H9 (cell line): ENCODE measurements around the gene ABHD13. TPM values are rescaled to one million over a fixed set of nuclear protein-coding genes. Genes with fewer than 3 reads are reported as not detected.

ENCODE experiments used
- DNase-seq: peaks from one replicate; pipeline ENCODE4 v3.0.0-alpha.2; 2017
- H2AFZ ChIP-seq: one replicate; pipeline ENCODE4 v1.6.1; 2013; ENCODE audit warnings: mild to moderate bottlenecking, low read length, control low read depth, moderate library complexity
- H2AK5ac ChIP-seq: 2 replicates; pipeline ENCODE4 v1.6.1; 2013; ENCODE audit warnings: low read length, control low read depth, mixed read lengths; ENCODE audit not compliant: insufficient read length
- H2BK120ac ChIP-seq: one replicate; pipeline ENCODE4 v1.6.1; 2013; ENCODE audit warnings: low read depth, mild to moderate bottlenecking, low read length, control low read depth, inconsistent platforms; ENCODE audit not compliant: poor library complexity, severe bottlenecking
- H2BK12ac ChIP-seq: 2 replicates; pipeline ENCODE4 v1.6.1; 2013; ENCODE audit warnings: low read length, control low read depth, mixed read lengths, low read depth; ENCODE audit not compliant: insufficient read length
- H2BK15ac ChIP-seq: 2 replicates; pipeline ENCODE4 v1.6.1; 2013; ENCODE audit warnings: low read depth, low read length, control low read depth
- H2BK20ac ChIP-seq: one replicate; pipeline ENCODE4 v1.6.1; 2013; ENCODE audit warnings: low read depth, mild to moderate bottlenecking, low read length, control low read depth, inconsistent platforms; ENCODE audit not compliant: poor library complexity, severe bottlenecking
- H2BK5ac ChIP-seq: 2 replicates; pipeline ENCODE4 v1.6.1; 2013; ENCODE audit warnings: low read length, control low read depth, mixed read lengths; ENCODE audit not compliant: insufficient read length
- H3K14ac ChIP-seq: 2 replicates; pipeline ENCODE4 v1.6.1; 2013; ENCODE audit warnings: low read length, control low read depth; ENCODE audit not compliant: insufficient read depth
- H3K18ac ChIP-seq: 2 replicates; pipeline ENCODE4 v1.6.1; 2013; ENCODE audit warnings: low read depth, mild to moderate bottlenecking, mixed read lengths, low read length, control low read depth; ENCODE audit not compliant: insufficient read length
- H3K23ac ChIP-seq: 2 replicates; pipeline ENCODE4 v1.6.1; 2013; ENCODE audit warnings: low read length, control low read depth, mixed read lengths, low read depth; ENCODE audit not compliant: insufficient read length
- H3K23me2 ChIP-seq: 2 replicates; pipeline ENCODE4 v1.6.1; 2013; ENCODE audit warnings: low read depth, mild to moderate bottlenecking, mixed read lengths, low read length, control low read depth; ENCODE audit not compliant: insufficient read length, poor library complexity, severe bottlenecking
- H3K27ac ChIP-seq: 2 replicates; pipeline ENCODE4 v1.5.1; 2013; ENCODE audit warnings: low read length, control low read depth, mixed read lengths, low read depth; ENCODE audit not compliant: insufficient read length
- H3K27me3 ChIP-seq: 2 replicates; pipeline ENCODE4 v1.6.1; 2013; ENCODE audit warnings: low read length, control low read depth, inconsistent platforms; ENCODE audit not compliant: insufficient read depth
- H3K4ac ChIP-seq: 2 replicates; pipeline ENCODE4 v1.6.1; 2013; ENCODE audit warnings: low read depth, mild to moderate bottlenecking, control low read depth, inconsistent platforms, low read length, moderate library complexity
- H3K4me1 ChIP-seq: 2 replicates; pipeline ENCODE4 v1.6.1; 2013; ENCODE audit warnings: low read length, control low read depth, inconsistent platforms; ENCODE audit not compliant: insufficient read depth
- H3K4me2 ChIP-seq: 2 replicates; pipeline ENCODE4 v1.6.1; 2013; ENCODE audit warnings: low read length, control low read depth, mixed read lengths; ENCODE audit not compliant: insufficient read length, insufficient read depth
- H3K56ac ChIP-seq: 2 replicates; pipeline ENCODE4 v1.6.1; 2013; ENCODE audit warnings: low read depth, mild to moderate bottlenecking, mixed read lengths, low read length, control low read depth; ENCODE audit not compliant: insufficient read length
- H3K79me1 ChIP-seq: 2 replicates; pipeline ENCODE4 v1.6.1; 2013; ENCODE audit warnings: low read depth, mild to moderate bottlenecking, moderate library complexity, low read length, control low read depth, inconsistent platforms; ENCODE audit not compliant: insufficient read depth, poor library complexity, severe bottlenecking
- H3K79me2 ChIP-seq: 2 replicates; pipeline ENCODE4 v1.6.1; 2013; ENCODE audit warnings: low read length, control low read depth, inconsistent platforms; ENCODE audit not compliant: insufficient read depth
- H3K9ac ChIP-seq: 2 replicates; pipeline ENCODE4 v1.6.1; 2013; ENCODE audit warnings: low read length, control low read depth, mixed read lengths; ENCODE audit not compliant: insufficient read length; ENCODE audit errors: extremely low read depth
- H3K9me3 ChIP-seq: one replicate; pipeline ENCODE4 v1.6.1; 2013; ENCODE audit warnings: low read depth, low read length, inconsistent platforms; ENCODE audit not compliant: control insufficient read depth
- H3T11ph ChIP-seq: one replicate; pipeline ENCODE4 v1.6.1; 2013; ENCODE audit warnings: mild to moderate bottlenecking, low read length, control low read depth, inconsistent platforms
- H4K20me1 ChIP-seq: one replicate; pipeline ENCODE4 v1.6.1; 2013; ENCODE audit not compliant: control insufficient read depth, insufficient read length, insufficient read depth
- H4K5ac ChIP-seq: 2 replicates; pipeline ENCODE4 v1.6.1; 2013; ENCODE audit warnings: low read depth, mild to moderate bottlenecking, mixed read lengths, low read length, control low read depth; ENCODE audit not compliant: insufficient read length
- H4K8ac ChIP-seq: replicated peaks from 2 replicates; pipeline ENCODE4 v1.6.1; 2013; ENCODE audit warnings: low read length, control low read depth, mixed read lengths, low read depth; ENCODE audit not compliant: insufficient read length
- H4K91ac ChIP-seq: 2 replicates; pipeline ENCODE4 v1.6.1; 2013; ENCODE audit warnings: low read depth, mild to moderate bottlenecking, moderate library complexity, mixed read lengths, low read length, control low read depth; ENCODE audit not compliant: insufficient read length
- H3K27ac Mint-ChIP-seq, 3 experiments: 2 replicates in 2 of 3; 3 replicates in 1 of 3; pipeline ENCODE4 v1.8.0; 2020 to 2021; ENCODE audit warnings: mixed read lengths in 3 of 3, mild to moderate bottlenecking in 1 of 3, moderate library complexity in 1 of 3
- H3K27me3 Mint-ChIP-seq: 2 replicates; pipeline ENCODE4 v1.8.0; 2021; ENCODE audit warnings: low read depth, mild to moderate bottlenecking, moderate library complexity, mixed read lengths
- H3K36me3 Mint-ChIP-seq, 3 experiments: 2 replicates in 2 of 3; 3 replicates in 1 of 3; pipeline ENCODE4 v1.8.0; 2020 to 2021; ENCODE audit warnings: low read depth in 3 of 3, mixed read lengths in 3 of 3; ENCODE audit not compliant: insufficient read depth in 1 of 3
- H3K4me1 Mint-ChIP-seq, 2 experiments: 2 replicates each; pipeline ENCODE4 v1.8.0; 2020; ENCODE audit warnings: mixed read lengths in 2 of 2
- H3K4me3 Mint-ChIP-seq, 2 experiments: 2 replicates in 1 of 2; 3 replicates in 1 of 2; pipeline ENCODE4 v1.8.0; 2020 to 2021; ENCODE audit warnings: mild to moderate bottlenecking in 2 of 2, mixed read lengths in 2 of 2, moderate library complexity in 1 of 2
- H3K9me3 Mint-ChIP-seq, 2 experiments: 2 replicates in 1 of 2; 3 replicates in 1 of 2; pipeline ENCODE4 v1.8.0; 2020; ENCODE audit warnings: mild to moderate bottlenecking in 2 of 2, mixed read lengths in 2 of 2, moderate library complexity in 1 of 2
- WGBS: extraction: QIAGEN DNeasy Blood & Tissue Kit; methylation state at CpG from one replicate; pipeline ENCODE4 v1.1.7; 2013; ENCODE audit warnings: missing lambda C conversion rate, low lambda C conversion rate, mixed read lengths; ENCODE audit not compliant: insufficient read length; ENCODE audit errors: extremely low coverage; 5-methylcytosine and 5-hydroxymethylcytosine counted together
- total RNA-seq: library from RNA; stranded (reverse); gene quantifications from 2 replicates; pipeline ENCODE4 v1.2.1, GENCODE V29; 2021
- TF ChIP-seq, protein P1 (sequence below): fragments of 200-600 bp; sonication (generic); conservative IDR thresholded peaks from 3 replicates; pipeline ENCODE4 v1.8.0; 2021; ENCODE audit warnings: antibody characterized with exemption, mild to moderate bottlenecking

Gene ABHD13
- total RNA-seq, 1 experiment from 2014 or later: 6.2 TPM

DNA sequence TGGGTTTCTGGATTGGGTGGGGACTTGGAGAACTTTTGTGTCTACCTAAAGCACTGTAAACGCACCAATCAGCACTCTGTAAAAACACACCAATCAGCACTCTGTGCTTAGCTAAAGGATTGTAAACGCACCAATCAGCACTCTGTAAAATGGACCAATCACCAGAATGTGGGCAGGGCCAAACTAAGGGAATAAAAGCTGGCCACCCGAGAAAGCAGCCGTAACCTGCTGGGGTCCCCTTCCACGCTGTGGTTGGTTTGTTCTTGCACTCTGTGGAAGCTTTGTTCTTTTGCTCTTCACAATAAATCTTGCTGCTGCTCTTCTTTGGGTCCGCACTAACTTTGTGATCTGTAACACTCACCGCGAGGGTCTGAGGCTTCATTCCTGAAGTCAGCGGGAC lies 40.1 kb upstream of the ABHD13 start:
- Histone ChIP-seq H3K27me3 (no peaks in the 10 kb centered on the region), H3K4ac (no peak overlapping the region), H2BK5ac (no peak overlapping the region), H2BK12ac (no peak overlapping the region), H3K9ac (no peak overlapping the region), H2BK20ac (no peak overlapping the region), H2AK5ac (no peak overlapping the region), H4K8ac (no peak overlapping the region), H3K79me2 (no peaks in the 10 kb centered on the region), H3K18ac (no peak overlapping the region), H3K14ac (no peak overlapping the region), H3T11ph (no peak overlapping the region), H2AFZ (no peak overlapping the region), H2BK120ac (no peak overlapping the region), H3K23ac (no peak overlapping the region), H3K4me2 (no peak overlapping the region), H2BK15ac (no peak overlapping the region), H3K4me1 (no peaks in the 10 kb centered on the region), H3K23me2 (no peaks in the 10 kb centered on the region), H3K79me1 (no peaks in the 10 kb centered on the region), H3K9me3 (no peaks in the 10 kb centered on the region), H4K91ac (no peak overlapping the region), H4K20me1 (no peaks in the 10 kb centered on the region), H3K27ac (no peak overlapping the region), H4K5ac (no peak overlapping the region), H3K56ac (no peak overlapping the region)
- H3K9me3 Mint-ChIP-seq: peaks cover 7 to 10% of the 10 kb centered on the region in 2 experiments; a peak in 4 of 5 replicates
- H3K27me3 Mint-ChIP-seq: no peaks in the 10 kb centered on the region
- no CpG with 5 or more reads among the region's 9 CpGs for WGBS
- TF ChIP-seq, protein P1, sequence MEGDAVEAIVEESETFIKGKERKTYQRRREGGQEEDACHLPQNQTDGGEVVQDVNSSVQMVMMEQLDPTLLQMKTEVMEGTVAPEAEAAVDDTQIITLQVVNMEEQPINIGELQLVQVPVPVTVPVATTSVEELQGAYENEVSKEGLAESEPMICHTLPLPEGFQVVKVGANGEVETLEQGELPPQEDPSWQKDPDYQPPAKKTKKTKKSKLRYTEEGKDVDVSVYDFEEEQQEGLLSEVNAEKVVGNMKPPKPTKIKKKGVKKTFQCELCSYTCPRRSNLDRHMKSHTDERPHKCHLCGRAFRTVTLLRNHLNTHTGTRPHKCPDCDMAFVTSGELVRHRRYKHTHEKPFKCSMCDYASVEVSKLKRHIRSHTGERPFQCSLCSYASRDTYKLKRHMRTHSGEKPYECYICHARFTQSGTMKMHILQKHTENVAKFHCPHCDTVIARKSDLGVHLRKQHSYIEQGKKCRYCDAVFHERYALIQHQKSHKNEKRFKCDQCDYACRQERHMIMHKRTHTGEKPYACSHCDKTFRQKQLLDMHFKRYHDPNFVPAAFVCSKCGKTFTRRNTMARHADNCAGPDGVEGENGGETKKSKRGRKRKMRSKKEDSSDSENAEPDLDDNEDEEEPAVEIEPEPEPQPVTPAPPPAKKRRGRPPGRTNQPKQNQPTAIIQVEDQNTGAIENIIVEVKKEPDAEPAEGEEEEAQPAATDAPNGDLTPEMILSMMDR: no peak
- no peak overlapping the region for H3K27ac Mint-ChIP-seq
- H3K36me3 Mint-ChIP-seq: peaks cover 0 to 6% (median 0%) of the 10 kb centered on the region in 3 experiments; a peak in 2 of 7 replicates
- H3K4me3 Mint-ChIP-seq: no peak overlapping the region
- no peaks in the 10 kb centered on the region for H3K4me1 Mint-ChIP-seq
- DNase-seq: no peak
